Activated CD4-positive, alpha-beta T cell treated with anti-CD3 and anti-CD28 coated beads for 36 hours (primary cell): ENCODE measurements around the gene ADAT3. TPM values are rescaled to one million over a fixed set of nuclear protein-coding genes. Genes with fewer than 3 reads are reported as not detected.

Experiments used
- ATAC-seq: fragments of 200-7000 bp; cut with Tn5 transposase; one replicate; pipeline ENCODE4 v1.10.0; 2021; ENCODE audit warnings: mild to moderate bottlenecking, moderate library complexity
- CTCF ChIA-PET: fragments of 350-600 bp; sonication (Branson Sonifier 250); formaldehyde crosslinking; loops from one replicate; lab custom pipeline; 2021; ENCODE audit warnings: antibody characterized with exemption; lab: Charles Lee
- POLR2A ChIA-PET: fragments of 350-600 bp; sonication (Branson Sonifier 250); formaldehyde crosslinking; loops from one replicate; lab custom pipeline; 2021; ENCODE audit warnings: antibody characterized with exemption, inconsistent platforms; lab: Charles Lee
- DNase-seq: peaks from one replicate; pipeline ENCODE4 v3.0.0-alpha.2; 2020
- H3K27ac Mint-ChIP-seq: one replicate; pipeline ENCODE4 v1.8.0; 2021; ENCODE audit warnings: mixed read lengths
- H3K27me3 Mint-ChIP-seq: one replicate; pipeline ENCODE4 v1.8.0; 2021; ENCODE audit warnings: mixed read lengths
- H3K36me3 Mint-ChIP-seq: one replicate; pipeline ENCODE4 v1.8.0; 2021; ENCODE audit warnings: low read depth, mixed read lengths
- H3K4me1 Mint-ChIP-seq: one replicate; pipeline ENCODE4 v1.8.0; 2021; ENCODE audit warnings: mixed read lengths
- H3K4me3 Mint-ChIP-seq: one replicate; pipeline ENCODE4 v1.8.0; 2021; ENCODE audit warnings: mild to moderate bottlenecking, moderate library complexity, mixed read lengths
- H3K9me3 Mint-ChIP-seq: one replicate; pipeline ENCODE4 v1.8.0; 2021; ENCODE audit warnings: low read depth, mixed read lengths
- intact Hi-C, 2 experiments: fragments of 100-400 bp; cut with DNase I in 1 of 2; cut with micrococcal nuclease in 1 of 2; formaldehyde crosslinking; loops; one replicate each; pipeline versions ENCODE4 v1.14.2 to v1.15.1; 2022 to 2024; cut with DNase I, micrococcal nuclease
- total RNA-seq, 2 experiments: library from RNA; stranded (reverse); gene quantifications; one replicate each; pipeline ENCODE4 v1.2.3, GENCODE V29; 2021

Gene ADAT3
- 1 to 10 TPM; 5.6 to 6.1 TPM for total RNA-seq

DNA sequence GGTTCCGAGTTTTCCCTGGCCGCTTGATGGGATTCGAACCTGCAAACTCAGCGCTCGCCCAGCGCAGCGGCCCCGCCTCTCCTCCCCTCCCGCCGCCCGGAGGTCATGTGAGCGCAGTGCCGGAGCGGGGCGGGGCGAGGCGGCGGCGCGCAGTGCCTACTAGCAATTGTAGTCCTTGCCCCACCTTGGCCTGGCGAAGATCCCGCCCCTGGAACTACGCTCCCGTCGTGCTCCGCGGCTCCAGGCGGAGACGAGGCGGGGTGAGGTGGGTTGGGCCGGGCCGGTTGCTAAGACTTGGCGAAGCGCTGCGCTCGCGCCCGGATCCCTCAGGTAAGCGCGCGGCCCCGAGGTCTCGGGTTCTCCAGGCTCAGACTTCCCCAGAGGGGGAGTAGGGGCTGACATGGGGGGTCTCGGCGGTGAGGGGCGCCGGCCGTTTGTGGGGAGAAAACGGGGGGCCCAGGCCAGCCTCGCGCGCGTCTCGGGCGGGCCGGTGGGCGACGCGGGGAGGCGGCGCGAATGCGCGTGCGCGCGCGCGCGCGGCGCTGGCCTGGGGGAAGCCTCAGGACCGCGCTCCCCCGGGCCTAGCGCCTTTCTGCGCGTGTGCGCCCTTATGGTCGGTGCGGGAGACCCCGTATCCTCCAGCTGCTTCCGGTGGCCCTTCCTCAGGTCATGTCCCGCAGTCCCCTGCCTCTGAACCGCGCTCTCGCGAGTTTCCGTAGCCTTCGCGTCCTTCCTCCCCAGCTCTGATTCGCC lies at the start of gene ADAT3, which contains the start of gene SCAMP4:
ADAT3 (plus strand) TSS at position 290 of the 753 bp plus-strand sequence. CDS start 6,649 bp downstream, outside the sequence.
SCAMP4 (plus strand) TSS at position 290 of the 753 bp plus-strand sequence. CDS start 9,621 bp downstream, outside the sequence.
- ChIA-PET CTCF (interaction anchor here (1.0 kb wide), 1 partner anchor 8 kb away, joined by 5 read pairs; no protein-coding TSS in a partner anchor), POLR2A (interaction anchor here (0.5 to 0.7 kb wide), 2 partner anchors 8 to 682 kb away, joined by 4 to 5 read pairs; no protein-coding TSS in a partner anchor)
- Mint-ChIP-seq H3K4me1 (peaks cover 46% of the 10 kb centered on the region), H3K27me3 (no peaks in the 10 kb centered on the region), H3K9me3 (no peaks in the 10 kb centered on the region), H3K36me3 (peaks cover 6% of the 10 kb centered on the region), H3K27ac (peak within 1 kb of the TSS; percentile 82), H3K4me3 (peak within 1 kb of the TSS; percentile 84)
- peak; percentile 100 for DNase-seq
- intact Hi-C loops, result loop anchor here (1.0 to 2.0 kb wide), 10 partner anchors 20 to 331 kb away; partner anchors contain the start of genes ABHD17A (in 2 of the 2), AP3D1 (in 1 of the 2), IZUMO4 (in 1 of the 2) and MOB3A (in 1 of the 2)
- ATAC-seq, result peak; percentile 98

DNA sequence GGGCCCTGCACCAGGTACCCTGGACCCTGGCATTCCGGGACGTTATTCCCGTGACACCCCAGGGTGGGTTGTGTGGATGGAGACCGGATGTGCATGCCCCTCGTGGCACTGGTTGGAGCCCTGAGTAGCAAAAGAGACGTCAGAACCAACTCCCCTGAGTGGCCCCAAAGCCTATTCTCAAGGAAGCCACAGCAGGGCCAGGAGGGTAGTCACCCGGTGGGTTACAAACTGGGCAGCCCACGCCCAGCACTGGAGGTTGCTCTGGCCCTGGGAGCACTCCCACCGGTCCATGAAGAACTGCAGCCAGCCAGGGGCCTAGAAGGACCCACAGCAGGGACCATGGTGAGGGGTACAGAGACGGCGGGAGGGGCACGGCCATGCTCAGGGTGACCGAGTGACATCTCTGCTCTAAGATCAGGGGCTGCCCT lies 49.4 kb upstream of the ADAT3 start:
- no peaks in the 10 kb centered on the region for H3K9me3 Mint-ChIP-seq
- ATAC-seq (peak; percentile 40), DNase-seq (peak; percentile 63)
- peak overlapping the region; percentile 78 for H3K4me3 Mint-ChIP-seq
- H3K36me3 Mint-ChIP-seq, result peaks cover 2% of the 10 kb centered on the region
- ChIA-PET POLR2A (no interaction called here), CTCF (interaction anchor here (0.6 kb wide), 1 partner anchor 452 kb away, joined by 4 read pairs; no protein-coding TSS in a partner anchor)
- no peaks in the 10 kb centered on the region for H3K27me3 Mint-ChIP-seq
- H3K4me1 Mint-ChIP-seq, result peaks cover 66% of the 10 kb centered on the region
- intact Hi-C loops, result loop anchor here (1.0 to 10.0 kb wide), 3 partner anchors 7 to 791 kb away; partner anchors contain the start of genes KLF16 (in 2 of the 2), ARHGAP45 (in 1 of the 2) and ATP8B3 (in 1 of the 2)
- peak overlapping the region; percentile 86 for H3K27ac Mint-ChIP-seq

DNA sequence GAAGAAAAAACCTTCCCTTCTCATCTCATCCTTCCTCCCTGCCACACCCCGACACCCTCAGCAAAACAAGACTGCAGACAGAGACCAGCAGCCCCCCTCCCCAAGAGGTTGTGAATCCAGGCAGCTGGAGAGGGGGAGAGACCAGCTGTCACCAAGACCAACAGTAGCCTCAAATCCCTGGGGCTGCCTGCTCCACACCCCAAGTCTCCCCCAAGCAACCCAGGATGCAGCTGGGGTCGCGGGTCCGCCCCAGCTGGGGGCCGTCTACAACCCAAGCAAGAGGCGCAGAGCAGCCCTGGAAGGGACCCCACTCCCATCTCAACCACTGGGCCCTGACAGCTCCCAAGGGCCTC lies 48.9 kb upstream of the ADAT3 start:
- peak overlapping the region; percentile 86 for H3K27ac Mint-ChIP-seq

DNA sequence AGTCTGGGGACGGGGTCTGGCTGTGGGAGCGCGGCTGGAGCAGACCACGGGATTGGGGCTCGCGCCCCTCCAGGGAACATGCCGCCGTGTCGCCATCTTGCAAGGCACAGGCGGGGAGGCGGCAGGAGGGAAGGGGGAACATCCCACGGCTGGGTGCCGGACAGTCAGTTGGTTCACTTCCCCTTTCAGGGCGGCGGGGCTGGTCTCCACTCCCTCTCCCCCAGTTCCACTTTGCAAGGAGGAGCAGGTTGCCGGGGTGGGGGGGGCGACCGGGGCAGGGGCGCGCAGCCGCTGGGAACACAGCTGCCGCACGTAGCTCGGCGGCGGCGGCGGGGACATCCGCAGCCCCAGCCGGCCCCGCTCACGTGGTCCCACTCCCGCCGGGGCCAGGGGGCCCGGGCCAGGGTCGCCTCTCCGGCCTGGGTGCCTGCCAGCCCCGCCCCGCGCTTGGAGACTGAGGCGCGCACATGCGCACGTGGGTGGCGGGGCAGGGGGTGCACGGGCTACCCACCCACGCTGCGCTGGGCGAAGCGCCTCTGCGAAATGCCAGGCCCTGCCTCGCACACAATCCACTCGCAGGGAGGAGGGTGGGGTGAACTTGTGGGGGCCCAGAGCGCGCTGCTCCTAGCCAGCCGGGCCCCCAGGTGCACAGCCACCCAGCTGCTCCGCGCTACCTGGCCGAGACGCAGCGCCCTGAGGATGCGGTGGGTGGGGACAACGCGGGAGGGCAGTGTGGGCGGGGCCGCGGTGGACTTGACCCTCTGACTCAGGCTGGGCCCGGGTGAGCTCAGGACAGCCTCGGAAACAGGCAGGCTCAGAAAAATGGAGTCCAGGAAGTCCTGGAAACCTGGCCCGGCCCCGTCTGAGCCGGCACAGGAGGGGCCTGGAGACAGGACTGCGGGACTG lies 48.2 kb upstream of the ADAT3 start:
- Mint-ChIP-seq H3K27ac (peak overlapping the region; percentile 86), H3K36me3 (peaks cover 2% of the 10 kb centered on the region), H3K4me1 (peaks cover 70% of the 10 kb centered on the region), H3K9me3 (no peaks in the 10 kb centered on the region), H3K4me3 (peak overlapping the region; percentile 78), H3K27me3 (no peaks in the 10 kb centered on the region)
- ChIA-PET CTCF (interaction anchor here (0.6 kb wide), 1 partner anchor 453 kb away, joined by 4 read pairs; no protein-coding TSS in a partner anchor), POLR2A (interaction anchor here (0.6 to 1.1 kb wide), 2 partner anchors 10 to 12 kb away, joined by 3 to 4 read pairs; no protein-coding TSS in a partner anchor)
- intact Hi-C loops, result loop anchor here in 1 of 2 experiments (10.0 kb wide), 1 partner anchor 792 kb away; the partner anchor contains the start of gene ARHGAP45
- ATAC-seq (peak; percentile 11), DNase-seq (peak; percentile 76)

More for the DNA sequence above, 48.9 kb upstream of the ADAT3 start:
- peaks cover 2% of the 10 kb centered on the region for H3K36me3 Mint-ChIP-seq
- ChIA-PET CTCF (interaction anchor here (0.6 kb wide), 1 partner anchor 453 kb away, joined by 4 read pairs; no protein-coding TSS in a partner anchor), POLR2A (interaction anchor here (0.6 to 1.1 kb wide), 2 partner anchors 9 to 11 kb away, joined by 3 to 4 read pairs; no protein-coding TSS in a partner anchor)
- no peaks in the 10 kb centered on the region for H3K27me3 Mint-ChIP-seq
- no peaks in the 10 kb centered on the region for H3K9me3 Mint-ChIP-seq
- peaks cover 66% of the 10 kb centered on the region for H3K4me1 Mint-ChIP-seq
- no peak for DNase-seq
- H3K4me3 Mint-ChIP-seq, result peak overlapping the region; percentile 78
- ATAC-seq, result no peak
- intact Hi-C loops, result loop anchor here in 1 of 2 experiments (10.0 kb wide), 1 partner anchor 792 kb away; the partner anchor contains the start of gene ARHGAP45

DNA sequence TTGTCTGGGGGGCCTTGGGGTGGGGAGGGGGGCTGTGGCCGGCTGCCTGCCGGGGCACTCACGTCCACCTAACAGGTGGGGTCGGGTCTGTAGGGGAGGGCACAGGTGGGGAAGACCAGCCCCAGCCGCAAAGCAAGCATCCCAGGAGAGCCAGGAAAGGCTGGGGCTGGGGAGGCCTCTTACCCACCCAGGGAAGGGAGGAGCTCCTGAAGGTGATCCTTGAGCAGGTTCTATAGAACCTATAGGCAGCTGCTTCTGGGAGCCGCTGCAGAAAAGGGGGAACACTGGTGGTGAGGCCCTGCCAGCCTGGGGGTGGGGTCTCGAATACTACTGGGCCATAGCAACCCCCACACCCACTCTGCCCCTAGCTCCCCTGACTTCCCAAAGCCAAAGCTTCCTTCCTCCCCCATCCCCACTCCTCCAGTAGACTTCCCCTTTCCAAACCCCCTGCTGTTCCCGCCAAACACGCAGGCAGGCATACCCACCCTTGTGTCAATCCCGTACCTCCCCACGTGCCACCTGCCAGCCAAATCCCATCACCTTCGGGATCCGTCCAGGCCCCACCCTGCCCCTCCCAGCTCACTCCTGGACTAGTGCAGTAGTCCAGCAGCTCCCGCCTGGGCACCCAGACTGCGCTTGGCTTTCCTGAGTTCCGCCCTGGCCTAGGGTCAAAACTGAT lies 47.4 kb upstream of the ADAT3 start:
- intact Hi-C loops, result loop anchor here in 1 of 2 experiments (10.0 kb wide), 1 partner anchor 793 kb away; the partner anchor contains the start of gene ARHGAP45

DNA sequence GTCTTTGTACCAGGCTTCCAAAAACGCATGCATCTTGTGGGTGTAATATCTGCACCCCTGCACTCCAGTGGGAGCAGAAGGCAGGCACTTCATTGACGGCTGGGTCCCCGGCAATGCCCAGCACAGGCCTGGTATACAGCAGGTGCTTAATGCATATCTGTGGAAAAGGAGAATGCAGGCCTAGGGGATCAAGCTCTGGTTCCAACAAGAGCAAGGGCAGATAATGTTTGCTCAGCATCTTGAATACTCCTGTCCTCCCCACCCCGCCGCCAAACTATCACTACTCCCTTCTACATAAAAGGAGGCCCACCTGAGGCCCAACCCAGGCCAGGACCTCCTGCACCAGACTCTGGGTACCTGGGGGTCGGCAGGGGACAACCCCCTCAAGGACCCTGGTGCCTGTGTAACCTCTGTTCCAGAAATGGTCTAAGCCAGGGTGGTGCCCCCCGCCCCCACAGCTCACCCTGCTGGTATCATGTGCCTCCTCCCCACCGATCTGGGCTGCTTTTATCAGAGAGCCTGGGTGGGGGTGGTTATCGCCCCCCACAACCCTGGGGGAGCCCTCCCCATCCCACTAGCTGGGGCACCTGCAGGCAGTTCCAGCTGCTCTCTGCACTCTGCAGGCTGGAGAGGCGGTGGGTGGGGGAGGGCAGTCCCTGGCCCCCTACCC lies 46.7 kb upstream of the ADAT3 start:
- no peak overlapping the region for H3K4me3 Mint-ChIP-seq
- ChIA-PET CTCF (interaction anchor here (0.6 to 0.7 kb wide), 2 partner anchors 196 to 371 kb away, joined by 3 to 4 read pairs; no protein-coding TSS in a partner anchor), POLR2A (no interaction called here)
- H3K27me3 Mint-ChIP-seq, result no peaks in the 10 kb centered on the region
- H3K9me3 Mint-ChIP-seq, result no peaks in the 10 kb centered on the region
- no peak for DNase-seq
- intact Hi-C loops, result loop anchor here in 1 of 2 experiments (10.0 kb wide), 1 partner anchor 794 kb away; the partner anchor contains the start of gene ARHGAP45
- H3K27ac Mint-ChIP-seq, result peak overlapping the region; percentile 47
- H3K4me1 Mint-ChIP-seq, result peaks cover 58% of the 10 kb centered on the region
- no peak for ATAC-seq
- H3K36me3 Mint-ChIP-seq, result no peaks in the 10 kb centered on the region

More for the DNA sequence above, 47.4 kb upstream of the ADAT3 start:
- CTCF ChIA-PET, result interaction anchor here (0.6 to 0.7 kb wide), 2 partner anchors 206 to 372 kb away, joined by 3 read pairs; no protein-coding TSS in a partner anchor
- POLR2A ChIA-PET, result interaction anchor here (1.1 kb wide), 1 partner anchor 13 kb away, joined by 3 read pairs; no protein-coding TSS in a partner anchor
- H3K27me3 Mint-ChIP-seq, result no peaks in the 10 kb centered on the region
- peak overlapping the region; percentile 78 for H3K4me3 Mint-ChIP-seq
- no peak for ATAC-seq
- H3K27ac Mint-ChIP-seq, result peak overlapping the region; percentile 47
- H3K4me1 Mint-ChIP-seq, result peaks cover 65% of the 10 kb centered on the region
- no peaks in the 10 kb centered on the region for H3K9me3 Mint-ChIP-seq
- peaks cover 2% of the 10 kb centered on the region for H3K36me3 Mint-ChIP-seq
- DNase-seq, result no peak

DNA sequence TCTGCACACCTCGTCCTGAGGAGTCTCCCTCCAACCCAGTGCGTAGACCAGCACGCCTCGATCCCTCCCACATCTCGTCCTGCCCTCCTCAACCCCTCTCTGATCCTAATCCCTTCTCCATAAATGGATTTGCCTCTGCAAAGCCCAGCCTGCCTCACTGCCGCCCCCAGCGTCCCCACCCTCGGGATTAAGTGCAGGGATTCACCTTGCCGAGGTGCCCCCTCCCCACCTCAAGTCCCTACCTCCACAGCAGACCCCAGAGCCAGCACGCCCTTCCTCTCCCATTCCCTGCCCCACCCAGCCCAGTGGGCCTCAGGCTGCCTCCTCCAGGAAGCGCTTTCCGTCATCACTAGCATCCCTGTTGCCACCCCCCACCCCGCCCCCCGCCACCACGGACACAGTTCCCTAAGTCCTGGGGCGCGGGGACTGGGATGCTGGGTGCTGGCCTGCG lies 45.8 kb upstream of the ADAT3 start:
- Mint-ChIP-seq H3K27me3 (no peaks in the 10 kb centered on the region), H3K36me3 (no peaks in the 10 kb centered on the region), H3K4me1 (peaks cover 57% of the 10 kb centered on the region), H3K4me3 (peak overlapping the region; percentile 8), H3K27ac (no peak overlapping the region), H3K9me3 (no peaks in the 10 kb centered on the region)
- CTCF ChIA-PET, result no interaction called here
- POLR2A ChIA-PET, result no interaction called here
- DNase-seq (no peak), ATAC-seq (no peak)
- intact Hi-C loops, result loop anchor here in 1 of 2 experiments (10.0 kb wide), 1 partner anchor 795 kb away; the partner anchor contains the start of gene ARHGAP45

DNA sequence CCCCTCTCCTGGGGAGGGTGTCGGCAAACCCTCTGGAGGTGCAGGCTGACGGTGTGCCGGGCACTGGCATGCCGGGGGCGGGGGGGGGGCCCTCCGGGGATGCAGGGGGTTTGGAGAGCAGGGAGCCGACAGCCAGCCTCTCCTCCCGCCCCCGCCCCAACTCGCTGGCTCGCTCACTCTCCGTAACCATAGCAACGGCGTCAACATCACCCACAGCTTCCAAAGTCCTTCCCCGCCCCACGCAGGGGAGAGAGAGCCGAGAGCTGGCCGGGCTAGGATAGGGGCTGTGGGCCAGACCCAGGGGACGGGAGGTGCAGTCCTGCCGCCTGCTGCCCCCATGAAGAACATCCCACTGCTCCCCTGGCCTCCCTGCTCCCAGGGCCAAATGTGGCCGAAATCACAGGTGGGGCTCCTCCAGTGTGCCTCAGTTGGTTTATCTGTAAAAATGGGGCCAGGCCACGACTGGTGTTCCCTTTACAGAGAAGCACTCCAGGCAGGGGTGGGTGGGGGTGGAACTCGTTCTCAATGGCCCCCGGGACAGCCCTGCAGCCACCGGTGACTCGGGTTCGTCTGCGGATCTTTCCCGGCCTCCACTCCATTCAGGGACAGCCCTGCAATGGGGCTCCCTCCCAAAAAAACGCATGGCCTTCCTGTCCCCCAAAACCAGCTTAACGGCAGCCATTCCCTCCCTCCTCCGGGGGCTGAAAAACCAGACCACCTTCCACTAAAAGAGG lies 45.0 kb upstream of the ADAT3 start:
- CTCF ChIA-PET, result interaction anchor here (0.6 kb wide), 1 partner anchor 289 kb away, joined by 3 read pairs; no protein-coding TSS in a partner anchor
- Mint-ChIP-seq H3K36me3 (no peaks in the 10 kb centered on the region), H3K4me3 (peak overlapping the region; percentile 12), H3K4me1 (peaks cover 48% of the 10 kb centered on the region), H3K9me3 (no peaks in the 10 kb centered on the region), H3K27ac (no peak overlapping the region), H3K27me3 (no peaks in the 10 kb centered on the region)
- ATAC-seq (no peak), DNase-seq (peak; percentile 83)
- POLR2A ChIA-PET, result no interaction called here
- intact Hi-C loops, result loop anchor here in 1 of 2 experiments (5.0 kb wide), 4 partner anchors 202 to 1063 kb away; partner anchors contain the start of genes CIRBP, MBD3 and PTBP1
